H1 (cell line): ENCODE data around the gene TMEM266. TPM values are rescaled to one million over a fixed set of nuclear protein-coding genes. Genes with fewer than 3 reads are reported as not detected.

Experiments used
- CBX8 ChIP-seq: fragments of 300-800, 300-1000 bp; sonication (generic); IDR thresholded peaks from 2 replicates; pipeline ENCODE4 v1.7.1; 2016; ENCODE audit warnings: low read depth, low read length, borderline replicate concordance
- CEBPB ChIP-seq: IDR thresholded peaks from 2 replicates; pipeline ENCODE4 v1.6.1; 2012; ENCODE audit warnings: low read depth, low read length
- CHD1 ChIP-seq: IDR thresholded peaks from 2 replicates; pipeline ENCODE4 v1.6.1; 2012; ENCODE audit warnings: low read depth, low read length, improper control_type of control experiment
- CTBP2 ChIP-seq: IDR thresholded peaks from 2 replicates; pipeline ENCODE4 v1.7.0; 2011; ENCODE audit warnings: borderline replicate concordance, mild to moderate bottlenecking, moderate library complexity, mixed read lengths, low read length; ENCODE audit not compliant: insufficient read depth, insufficient read length
- JUND ChIP-seq: IDR thresholded peaks from 2 replicates; pipeline ENCODE4 v1.6.1; 2011; ENCODE audit warnings: mild to moderate bottlenecking, improper control_type of control experiment, low read length
- RXRA ChIP-seq: IDR thresholded peaks from 2 replicates; pipeline ENCODE4 v1.6.1; 2011; ENCODE audit warnings: low read depth, mild to moderate bottlenecking, low read length, moderate library complexity; ENCODE audit not compliant: insufficient read depth
- SIRT6 ChIP-seq: IDR thresholded peaks from one replicate; pipeline ENCODE4 v1.7.1; 2012; ENCODE audit warnings: low read length, inconsistent platforms
- TAF1 ChIP-seq: IDR thresholded peaks from 2 replicates; pipeline ENCODE4 v1.6.1; 2011; ENCODE audit warnings: mild to moderate bottlenecking, low read depth, low read length
- TEAD4 ChIP-seq: IDR thresholded peaks from 2 replicates; pipeline ENCODE4 v1.6.1; 2012; ENCODE audit warnings: low read depth, low read length, inconsistent platforms, mixed read lengths
- polyA plus RNA-seq, 7 experiments: library from polyadenylated mRNA; depleted of rRNA in 3 of 7; stranded (reverse) in 5 of 7; unstranded in 2 of 7; fragments of >200 nt in 5 of 7; fragments of 200-250 nt in 2 of 7; gene quantifications; 1 replicate in 5 of 7; 2 replicates in 1 of 7; 4 replicates in 1 of 7; pipeline versions ENCODE4 v1.2.1 to v1.2.3, GENCODE V29; 2011 to 2013; ENCODE audit warnings: missing spikeins in 2 of 7, mixed read lengths in 2 of 7
- total RNA-seq: library from RNA; stranded (reverse); fragmentation: NEBNext Ultra II Directional; extraction: Animal tissue kit (Norgen Biotek cat#: 25700); gene quantifications from 2 replicates; pipeline ENCODE4 v1.2.1, GENCODE V29; 2021
- TF ChIP-seq, protein P1 (sequence below): fragments of 300-600 bp; sonication (generic); IDR thresholded peaks from 2 replicates; pipeline ENCODE4 v1.7.1; 2012; ENCODE audit warnings: low read length, moderate library complexity, mild to moderate bottlenecking, inconsistent platforms; ENCODE audit not compliant: insufficient replicate concordance
- TF ChIP-seq, protein P2 (sequence below): IDR thresholded peaks from 2 replicates; pipeline ENCODE4 v1.6.1; 2012; ENCODE audit warnings: low read length, inconsistent platforms

Gene TMEM266
- total and polyA plus RNA-seq, 2 of the 8 experiments (the other 6 are each of a cell fraction or from before 2014, with no cell fraction given), result 2.6 TPM

DNA sequence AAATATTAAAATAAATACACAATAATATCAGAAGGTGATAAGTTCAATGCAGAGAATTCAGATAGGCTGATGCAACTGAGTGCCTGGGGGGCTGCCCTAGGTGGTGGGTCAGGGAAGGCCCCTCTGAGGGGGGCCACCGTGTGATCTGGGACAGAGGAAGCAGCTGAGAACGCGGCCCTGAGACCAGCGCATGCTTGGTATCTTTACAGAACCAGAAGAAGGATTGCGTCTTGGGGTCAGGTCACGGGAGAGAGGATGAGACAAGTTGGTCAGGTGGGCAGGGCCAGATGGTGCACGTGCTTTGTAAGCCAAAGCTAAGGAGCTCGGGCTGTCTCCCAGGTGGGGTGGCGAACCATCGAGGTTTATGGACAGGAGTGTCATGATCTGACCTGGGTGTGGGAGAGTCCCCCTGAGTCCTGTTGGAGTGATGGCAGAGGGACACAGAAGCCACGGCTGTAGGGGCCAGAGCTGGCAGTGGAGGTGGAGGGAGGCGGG is 130.3 kb downstream of the TMEM266 start (continued):
- TF ChIP-seq, protein P1, sequence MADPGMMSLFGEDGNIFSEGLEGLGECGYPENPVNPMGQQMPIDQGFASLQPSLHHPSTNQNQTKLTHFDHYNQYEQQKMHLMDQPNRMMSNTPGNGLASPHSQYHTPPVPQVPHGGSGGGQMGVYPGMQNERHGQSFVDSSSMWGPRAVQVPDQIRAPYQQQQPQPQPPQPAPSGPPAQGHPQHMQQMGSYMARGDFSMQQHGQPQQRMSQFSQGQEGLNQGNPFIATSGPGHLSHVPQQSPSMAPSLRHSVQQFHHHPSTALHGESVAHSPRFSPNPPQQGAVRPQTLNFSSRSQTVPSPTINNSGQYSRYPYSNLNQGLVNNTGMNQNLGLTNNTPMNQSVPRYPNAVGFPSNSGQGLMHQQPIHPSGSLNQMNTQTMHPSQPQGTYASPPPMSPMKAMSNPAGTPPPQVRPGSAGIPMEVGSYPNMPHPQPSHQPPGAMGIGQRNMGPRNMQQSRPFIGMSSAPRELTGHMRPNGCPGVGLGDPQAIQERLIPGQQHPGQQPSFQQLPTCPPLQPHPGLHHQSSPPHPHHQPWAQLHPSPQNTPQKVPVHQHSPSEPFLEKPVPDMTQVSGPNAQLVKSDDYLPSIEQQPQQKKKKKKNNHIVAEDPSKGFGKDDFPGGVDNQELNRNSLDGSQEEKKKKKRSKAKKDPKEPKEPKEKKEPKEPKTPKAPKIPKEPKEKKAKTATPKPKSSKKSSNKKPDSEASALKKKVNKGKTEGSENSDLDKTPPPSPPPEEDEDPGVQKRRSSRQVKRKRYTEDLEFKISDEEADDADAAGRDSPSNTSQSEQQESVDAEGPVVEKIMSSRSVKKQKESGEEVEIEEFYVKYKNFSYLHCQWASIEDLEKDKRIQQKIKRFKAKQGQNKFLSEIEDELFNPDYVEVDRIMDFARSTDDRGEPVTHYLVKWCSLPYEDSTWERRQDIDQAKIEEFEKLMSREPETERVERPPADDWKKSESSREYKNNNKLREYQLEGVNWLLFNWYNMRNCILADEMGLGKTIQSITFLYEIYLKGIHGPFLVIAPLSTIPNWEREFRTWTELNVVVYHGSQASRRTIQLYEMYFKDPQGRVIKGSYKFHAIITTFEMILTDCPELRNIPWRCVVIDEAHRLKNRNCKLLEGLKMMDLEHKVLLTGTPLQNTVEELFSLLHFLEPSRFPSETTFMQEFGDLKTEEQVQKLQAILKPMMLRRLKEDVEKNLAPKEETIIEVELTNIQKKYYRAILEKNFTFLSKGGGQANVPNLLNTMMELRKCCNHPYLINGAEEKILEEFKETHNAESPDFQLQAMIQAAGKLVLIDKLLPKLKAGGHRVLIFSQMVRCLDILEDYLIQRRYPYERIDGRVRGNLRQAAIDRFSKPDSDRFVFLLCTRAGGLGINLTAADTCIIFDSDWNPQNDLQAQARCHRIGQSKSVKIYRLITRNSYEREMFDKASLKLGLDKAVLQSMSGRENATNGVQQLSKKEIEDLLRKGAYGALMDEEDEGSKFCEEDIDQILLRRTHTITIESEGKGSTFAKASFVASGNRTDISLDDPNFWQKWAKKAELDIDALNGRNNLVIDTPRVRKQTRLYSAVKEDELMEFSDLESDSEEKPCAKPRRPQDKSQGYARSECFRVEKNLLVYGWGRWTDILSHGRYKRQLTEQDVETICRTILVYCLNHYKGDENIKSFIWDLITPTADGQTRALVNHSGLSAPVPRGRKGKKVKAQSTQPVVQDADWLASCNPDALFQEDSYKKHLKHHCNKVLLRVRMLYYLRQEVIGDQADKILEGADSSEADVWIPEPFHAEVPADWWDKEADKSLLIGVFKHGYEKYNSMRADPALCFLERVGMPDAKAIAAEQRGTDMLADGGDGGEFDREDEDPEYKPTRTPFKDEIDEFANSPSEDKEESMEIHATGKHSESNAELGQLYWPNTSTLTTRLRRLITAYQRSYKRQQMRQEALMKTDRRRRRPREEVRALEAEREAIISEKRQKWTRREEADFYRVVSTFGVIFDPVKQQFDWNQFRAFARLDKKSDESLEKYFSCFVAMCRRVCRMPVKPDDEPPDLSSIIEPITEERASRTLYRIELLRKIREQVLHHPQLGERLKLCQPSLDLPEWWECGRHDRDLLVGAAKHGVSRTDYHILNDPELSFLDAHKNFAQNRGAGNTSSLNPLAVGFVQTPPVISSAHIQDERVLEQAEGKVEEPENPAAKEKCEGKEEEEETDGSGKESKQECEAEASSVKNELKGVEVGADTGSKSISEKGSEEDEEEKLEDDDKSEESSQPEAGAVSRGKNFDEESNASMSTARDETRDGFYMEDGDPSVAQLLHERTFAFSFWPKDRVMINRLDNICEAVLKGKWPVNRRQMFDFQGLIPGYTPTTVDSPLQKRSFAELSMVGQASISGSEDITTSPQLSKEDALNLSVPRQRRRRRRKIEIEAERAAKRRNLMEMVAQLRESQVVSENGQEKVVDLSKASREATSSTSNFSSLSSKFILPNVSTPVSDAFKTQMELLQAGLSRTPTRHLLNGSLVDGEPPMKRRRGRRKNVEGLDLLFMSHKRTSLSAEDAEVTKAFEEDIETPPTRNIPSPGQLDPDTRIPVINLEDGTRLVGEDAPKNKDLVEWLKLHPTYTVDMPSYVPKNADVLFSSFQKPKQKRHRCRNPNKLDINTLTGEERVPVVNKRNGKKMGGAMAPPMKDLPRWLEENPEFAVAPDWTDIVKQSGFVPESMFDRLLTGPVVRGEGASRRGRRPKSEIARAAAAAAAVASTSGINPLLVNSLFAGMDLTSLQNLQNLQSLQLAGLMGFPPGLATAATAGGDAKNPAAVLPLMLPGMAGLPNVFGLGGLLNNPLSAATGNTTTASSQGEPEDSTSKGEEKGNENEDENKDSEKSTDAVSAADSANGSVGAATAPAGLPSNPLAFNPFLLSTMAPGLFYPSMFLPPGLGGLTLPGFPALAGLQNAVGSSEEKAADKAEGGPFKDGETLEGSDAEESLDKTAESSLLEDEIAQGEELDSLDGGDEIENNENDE, result no peak
- no peak for TF ChIP-seq CEBPB
- TF ChIP-seq CTBP2, result no peak
- no peak for TF ChIP-seq TEAD4
- TF ChIP-seq, protein P2, sequence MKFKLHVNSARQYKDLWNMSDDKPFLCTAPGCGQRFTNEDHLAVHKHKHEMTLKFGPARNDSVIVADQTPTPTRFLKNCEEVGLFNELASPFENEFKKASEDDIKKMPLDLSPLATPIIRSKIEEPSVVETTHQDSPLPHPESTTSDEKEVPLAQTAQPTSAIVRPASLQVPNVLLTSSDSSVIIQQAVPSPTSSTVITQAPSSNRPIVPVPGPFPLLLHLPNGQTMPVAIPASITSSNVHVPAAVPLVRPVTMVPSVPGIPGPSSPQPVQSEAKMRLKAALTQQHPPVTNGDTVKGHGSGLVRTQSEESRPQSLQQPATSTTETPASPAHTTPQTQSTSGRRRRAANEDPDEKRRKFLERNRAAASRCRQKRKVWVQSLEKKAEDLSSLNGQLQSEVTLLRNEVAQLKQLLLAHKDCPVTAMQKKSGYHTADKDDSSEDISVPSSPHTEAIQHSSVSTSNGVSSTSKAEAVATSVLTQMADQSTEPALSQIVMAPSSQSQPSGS, result no peak
- TF ChIP-seq JUND, result no peak
- no peak for TF ChIP-seq CBX8
- no peak for TF ChIP-seq CHD1
- TF ChIP-seq TAF1, result no peak
- no peak for TF ChIP-seq SIRT6
- no peak for TF ChIP-seq RXRA
